Trophoblast cell (in vitro differentiated cells and primary cell): ENCODE measurements around the gene CCNI.
"Not testable (repeated sequence)": the region's sequence is repeated elsewhere in the genome, so short reads cannot be mapped to it uniquely, and the experiment has no call there.

ENCODE experiments used
- DNase-seq, 2 donors: peaks; one replicate each; pipeline ENCODE4 v3.0.0-alpha.2; 2016
- H2AFZ ChIP-seq: 2 replicates; pipeline ENCODE4 v1.6.1; 2013; ENCODE audit warnings: low read length, moderate library complexity, mild to moderate bottlenecking; ENCODE audit not compliant: insufficient read depth, poor library complexity
- H2AK5ac ChIP-seq: 2 replicates; pipeline ENCODE4 v1.6.1; 2013; ENCODE audit warnings: mild to moderate bottlenecking, low read length
- H2BK120ac ChIP-seq: 2 replicates; pipeline ENCODE4 v1.6.1; 2013; ENCODE audit warnings: low read length, mild to moderate bottlenecking, moderate library complexity; ENCODE audit not compliant: insufficient read depth, poor library complexity
- H2BK12ac ChIP-seq: 2 replicates; pipeline ENCODE4 v1.6.1; 2013; ENCODE audit warnings: mild to moderate bottlenecking, low read length, moderate library complexity
- H2BK5ac ChIP-seq: 2 replicates; pipeline ENCODE4 v1.6.1; 2013; ENCODE audit warnings: low read length, low read depth, moderate library complexity, mild to moderate bottlenecking; ENCODE audit not compliant: poor library complexity
- H3K14ac ChIP-seq: 2 replicates; pipeline ENCODE4 v1.6.1; 2013; ENCODE audit warnings: mild to moderate bottlenecking, low read length
- H3K18ac ChIP-seq: 2 replicates; pipeline ENCODE4 v1.6.1; 2013; ENCODE audit warnings: mild to moderate bottlenecking, low read length
- H3K23ac ChIP-seq: 2 replicates; pipeline ENCODE4 v1.6.1; 2013; ENCODE audit warnings: low read length
- H3K27ac ChIP-seq: 2 replicates; pipeline ENCODE4 v1.5.1; 2013; ENCODE audit warnings: low read depth, mild to moderate bottlenecking, inconsistent platforms, low read length, moderate library complexity
- H3K27me3 ChIP-seq: 2 replicates; pipeline ENCODE4 v1.6.1; 2013; ENCODE audit warnings: inconsistent platforms, mild to moderate bottlenecking, low read length, moderate library complexity; ENCODE audit not compliant: insufficient read depth
- H3K36me3 ChIP-seq, 2 experiments: 1 replicate in 1 of 2; 2 replicates in 1 of 2; pipeline ENCODE4 v1.6.1; 2013; ENCODE audit warnings: low read length in 2 of 2, mild to moderate bottlenecking in 2 of 2, moderate library complexity in 1 of 2; ENCODE audit not compliant: insufficient read depth in 2 of 2, control insufficient read depth in 1 of 2
- H3K4ac ChIP-seq: 2 replicates; pipeline ENCODE4 v1.6.1; 2013; ENCODE audit warnings: low read depth, mild to moderate bottlenecking, low read length, moderate library complexity
- H3K4me1 ChIP-seq, 2 experiments: 1 replicate in 1 of 2; 2 replicates in 1 of 2; pipeline ENCODE4 v1.6.1; 2013; ENCODE audit warnings: low read length in 2 of 2, mild to moderate bottlenecking in 2 of 2, moderate library complexity in 1 of 2; ENCODE audit not compliant: insufficient read depth in 2 of 2, control insufficient read depth in 1 of 2
- H3K4me2 ChIP-seq: 2 replicates; pipeline ENCODE4 v1.6.1; 2013; ENCODE audit warnings: inconsistent platforms, mild to moderate bottlenecking, low read length, moderate library complexity
- H3K4me3 ChIP-seq: 2 replicates; pipeline ENCODE4 v1.5.1; 2013; ENCODE audit warnings: mild to moderate bottlenecking, low read depth, low read length, inconsistent platforms
- H3K79me1 ChIP-seq: one replicate; pipeline ENCODE4 v1.6.1; 2013; ENCODE audit warnings: low read length
- H3K79me2 ChIP-seq: 2 replicates; pipeline ENCODE4 v1.6.1; 2013; ENCODE audit warnings: low read length, mild to moderate bottlenecking; ENCODE audit not compliant: control insufficient read depth, insufficient read depth, poor library complexity
- H3K9ac ChIP-seq: 2 replicates; pipeline ENCODE4 v1.6.1; 2013; ENCODE audit warnings: mild to moderate bottlenecking, low read length
- H3K9me3 ChIP-seq: 2 replicates; pipeline ENCODE4 v1.6.1; 2013; ENCODE audit warnings: low read depth, mild to moderate bottlenecking, control low read depth, inconsistent platforms, low read length; ENCODE audit not compliant: insufficient read depth
- H4K12ac ChIP-seq: 2 replicates; pipeline ENCODE4 v1.6.1; 2013; ENCODE audit warnings: low read depth, mild to moderate bottlenecking, low read length, moderate library complexity
- H4K8ac ChIP-seq: 2 replicates; pipeline ENCODE4 v1.6.1; 2013; ENCODE audit warnings: low read depth, mild to moderate bottlenecking, low read length, moderate library complexity
- H4K91ac ChIP-seq: one replicate; pipeline ENCODE4 v1.6.1; 2013; ENCODE audit warnings: low read depth, mild to moderate bottlenecking, low read length, moderate library complexity
- WGBS: extraction: QIAGEN DNeasy Blood & Tissue Kit; methylation state at CpG from one replicate; pipeline ENCODE4 v1.1.7; 2013; ENCODE audit warnings: missing lambda C conversion rate; ENCODE audit not compliant: insufficient read length, insufficient coverage; ENCODE audit errors: extremely low coverage; 5-methylcytosine and 5-hydroxymethylcytosine counted together

CCNI gene

GRCh38 chr4:77036206-77036605 is 39.6 kb downstream of the CCNI start:
- WGBS: no CpG with 5 or more reads among the region's 2 CpGs
- Histone ChIP-seq H3K18ac (no peak overlapping the region), H3K9me3 (no peaks in the 10 kb centered on the region), H3K79me2 (no peaks in the 10 kb centered on the region), H3K27me3 (no peaks in the 10 kb centered on the region), H4K8ac (no peak overlapping the region), H3K14ac (no peak overlapping the region), H3K27ac (no peak overlapping the region), H2BK120ac (no peak overlapping the region), H2BK5ac (no peak overlapping the region), H3K79me1 (no peaks in the 10 kb centered on the region), H3K9ac (no peak overlapping the region), H2AK5ac (no peak overlapping the region), H3K4me3 (no peak overlapping the region), H2AFZ (no peak overlapping the region), H2BK12ac (no peak overlapping the region), H4K91ac (no peak overlapping the region), H3K23ac (no peak overlapping the region), H3K4ac (no peak overlapping the region), H3K4me2 (no peak overlapping the region), H4K12ac (no peak overlapping the region), H3K36me3 (peaks cover 14 to 39% of the 10 kb centered on the region in 2 experiments), H3K4me1 (no peaks in the 10 kb centered on the region)
- DNase-seq: peak in 1 of 2 donors; percentile 33

GRCh38 chr4:77035153-77035552 is 40.6 kb downstream of the CCNI start:
- Histone ChIP-seq H3K4ac (no peak overlapping the region), H3K79me2 (no peaks in the 10 kb centered on the region), H3K27ac (no peak overlapping the region), H2AK5ac (no peak overlapping the region), H3K9me3 (no peaks in the 10 kb centered on the region), H3K4me1 (no peaks in the 10 kb centered on the region), H3K4me3 (no peak overlapping the region), H4K91ac (no peak overlapping the region), H2BK12ac (no peak overlapping the region), H3K79me1 (no peaks in the 10 kb centered on the region), H3K9ac (no peak overlapping the region), H3K14ac (no peak overlapping the region), H3K36me3 (peaks cover 20 to 47% of the 10 kb centered on the region in 2 experiments), H3K4me2 (no peak overlapping the region), H4K12ac (no peak overlapping the region), H4K8ac (no peak overlapping the region), H2AFZ (no peak overlapping the region), H3K18ac (no peak overlapping the region), H3K27me3 (no peaks in the 10 kb centered on the region), H2BK5ac (no peak overlapping the region), H2BK120ac (no peak overlapping the region), H3K23ac (no peak overlapping the region)
- no peak for DNase-seq
- no CpG with 5 or more reads among the region's 1 CpG for WGBS

- Histone ChIP-seq H3K79me2 (no peaks in the 10 kb centered on the region), H4K8ac (no peak overlapping the region), H4K12ac (no peak overlapping the region), H3K9me3 (no peaks in the 10 kb centered on the region), H3K23ac (no peak overlapping the region), H3K4me1 (no peaks in the 10 kb centered on the region), H3K4ac (no peak overlapping the region), H2AK5ac (no peak overlapping the region), H2AFZ (no peak overlapping the region), H3K4me2 (no peak overlapping the region), H3K9ac (no peak overlapping the region), H4K91ac (no peak overlapping the region), H2BK120ac (no peak overlapping the region), H3K4me3 (no peak overlapping the region), H2BK12ac (no peak overlapping the region), H2BK5ac (no peak overlapping the region), H3K14ac (no peak overlapping the region), H3K27ac (no peak overlapping the region), H3K18ac (no peak overlapping the region), H3K27me3 (no peaks in the 10 kb centered on the region), H3K79me1 (no peaks in the 10 kb centered on the region), H3K36me3 (peaks cover 21 to 55% of the 10 kb centered on the region in 2 experiments)
- WGBS: no CpG with 5 or more reads among the region's 5 CpGs
- DNase-seq: no peak
These were observed 44.2 kb downstream of the CCNI start for GRCh38 chr4:77031544-77031943.

- not testable (repeated sequence) for H3K4me1 ChIP-seq, H3K9ac ChIP-seq, H2BK120ac ChIP-seq, H3K79me1 ChIP-seq, H3K27ac ChIP-seq, H4K8ac ChIP-seq, H3K4me2 ChIP-seq, H4K12ac ChIP-seq, H3K9me3 ChIP-seq, H2AK5ac ChIP-seq, H3K27me3 ChIP-seq, H3K4ac ChIP-seq, H2BK12ac ChIP-seq, H3K23ac ChIP-seq, H4K91ac ChIP-seq, H2AFZ ChIP-seq, DNase-seq, H3K4me3 ChIP-seq, H3K18ac ChIP-seq, H2BK5ac ChIP-seq, H3K14ac ChIP-seq, H3K79me2 ChIP-seq
- WGBS: no CpG with 5 or more reads among the region's 7 CpGs
- H3K36me3 ChIP-seq: peaks cover 24 to 56% of the 10 kb centered on the region in 2 experiments
These were observed 46.0 kb downstream of the CCNI start for GRCh38 chr4:77029757-77030156.
